Parathyroid adenoma (tissue), 2 donors: ENCODE results near the gene ZNF777.

Source experiments
- H2AFZ ChIP-seq: fragments of 300-600 bp; sonication (generic); one replicate; pipeline ENCODE4 v1.7.0; 2017; ENCODE audit warnings: antibody characterized with exemption, mild to moderate bottlenecking
- H3K27ac ChIP-seq: fragments of 300-600 bp; sonication (generic); one replicate; pipeline ENCODE4 v1.7.0; 2017
- H3K27me3 ChIP-seq: fragments of 300-600 bp; sonication (generic); one replicate; pipeline ENCODE4 v1.7.0; 2017; ENCODE audit warnings: low read length; ENCODE audit not compliant: control insufficient read depth, insufficient read depth
- H3K36me3 ChIP-seq: fragments of 300-600 bp; sonication (generic); one replicate; pipeline ENCODE4 v1.7.0; 2017; ENCODE audit warnings: low read length; ENCODE audit not compliant: control insufficient read depth, insufficient read depth
- H3K4me1 ChIP-seq: fragments of 300-600 bp; sonication (generic); one replicate; pipeline ENCODE4 v1.7.0; 2017; ENCODE audit warnings: control low read depth
- H3K4me2 ChIP-seq: fragments of 300-600 bp; sonication (generic); one replicate; pipeline ENCODE4 v1.7.0; 2017; ENCODE audit warnings: low read length
- H3K4me3 ChIP-seq: fragments of 300-600 bp; sonication (generic); one replicate; pipeline ENCODE4 v1.7.0; 2017; ENCODE audit warnings: low read depth, low read length
- H3K79me2 ChIP-seq: fragments of 300-600 bp; sonication (generic); one replicate; pipeline ENCODE4 v1.7.0; 2017; ENCODE audit warnings: control low read depth
- H3K9ac ChIP-seq: fragments of 300-600 bp; sonication (generic); one replicate; pipeline ENCODE4 v1.7.0; 2017; ENCODE audit warnings: mild to moderate bottlenecking
- H3K9me3 ChIP-seq: fragments of 300-600 bp; sonication (generic); one replicate; pipeline ENCODE4 v1.7.0; 2017; ENCODE audit warnings: low read length; ENCODE audit not compliant: control insufficient read depth
- CTCF ChIP-seq: fragments of 300-600 bp; sonication (generic); IDR thresholded peaks from one replicate; pipeline ENCODE4 v1.7.0; 2017; ENCODE audit warnings: antibody characterized with exemption, mild to moderate bottlenecking
- donor health status: primary hyperparathyroidism.

ZNF777 gene

GRCh38 chr7:149455175-149455950 lies 5.5 kb downstream of the ZNF777 start:
- no peaks in the 10 kb centered on the region for H3K36me3 ChIP-seq
- H3K9ac ChIP-seq: no peak overlapping the region
- no peak for TF ChIP-seq CTCF
- H3K79me2 ChIP-seq: peaks cover 8% of the 10 kb centered on the region
- H3K4me3 ChIP-seq: no peak overlapping the region
- H3K4me2 ChIP-seq: no peak overlapping the region
- no peak overlapping the region for H2AFZ ChIP-seq
- no peaks in the 10 kb centered on the region for H3K9me3 ChIP-seq
- H3K27ac ChIP-seq: no peak overlapping the region
- no peaks in the 10 kb centered on the region for H3K27me3 ChIP-seq
- H3K4me1 ChIP-seq: peaks cover 5% of the 10 kb centered on the region

GRCh38 chr7:149454750-149455149 lies 6.1 kb downstream of the ZNF777 start:
- no peak overlapping the region for H2AFZ ChIP-seq
- peaks cover 12% of the 10 kb centered on the region for H3K79me2 ChIP-seq
- no peaks in the 10 kb centered on the region for H3K9me3 ChIP-seq
- no peaks in the 10 kb centered on the region for H3K27me3 ChIP-seq
- H3K4me3 ChIP-seq: no peak overlapping the region
- no peak overlapping the region for H3K27ac ChIP-seq
- H3K9ac ChIP-seq: no peak overlapping the region
- no peak overlapping the region for H3K4me2 ChIP-seq
- H3K4me1 ChIP-seq: peaks cover 5% of the 10 kb centered on the region
- no peak for TF ChIP-seq CTCF
- H3K36me3 ChIP-seq: no peaks in the 10 kb centered on the region

GRCh38 chr7:149454006-149454405 lies 6.9 kb downstream of the ZNF777 start:
- H3K4me1 ChIP-seq: peaks cover 5% of the 10 kb centered on the region
- H3K79me2 ChIP-seq: peaks cover 12% of the 10 kb centered on the region
- no peaks in the 10 kb centered on the region for H3K36me3 ChIP-seq
- H2AFZ ChIP-seq: no peak overlapping the region
- no peak overlapping the region for H3K9ac ChIP-seq
- H3K4me2 ChIP-seq: no peak overlapping the region
- H3K4me3 ChIP-seq: no peak overlapping the region
- no peak for TF ChIP-seq CTCF
- H3K27me3 ChIP-seq: no peaks in the 10 kb centered on the region
- no peaks in the 10 kb centered on the region for H3K9me3 ChIP-seq
- H3K27ac ChIP-seq: no peak overlapping the region

- no peak overlapping the region for H3K4me3 ChIP-seq
- no peaks in the 10 kb centered on the region for H3K9me3 ChIP-seq
- H3K4me2 ChIP-seq: no peak overlapping the region
- no peak overlapping the region for H3K9ac ChIP-seq
- no peaks in the 10 kb centered on the region for H3K4me1 ChIP-seq
- H3K79me2 ChIP-seq: peaks cover 19% of the 10 kb centered on the region
- no peak for TF ChIP-seq CTCF
- H3K27me3 ChIP-seq: no peaks in the 10 kb centered on the region
- no peak overlapping the region for H2AFZ ChIP-seq
- no peak overlapping the region for H3K27ac ChIP-seq
- H3K36me3 ChIP-seq: no peaks in the 10 kb centered on the region
Measured at GRCh38 chr7:149450821-149451220, 10.0 kb downstream of the ZNF777 start.

GRCh38 chr7:149449897-149450296 lies 11.0 kb downstream of the ZNF777 start:
- Histone ChIP-seq H3K27me3 (no peaks in the 10 kb centered on the region), H2AFZ (no peak overlapping the region), H3K9me3 (no peaks in the 10 kb centered on the region), H3K79me2 (peaks cover 19% of the 10 kb centered on the region), H3K9ac (no peak overlapping the region), H3K4me1 (no peaks in the 10 kb centered on the region), H3K27ac (no peak overlapping the region), H3K4me2 (no peak overlapping the region), H3K36me3 (no peaks in the 10 kb centered on the region), H3K4me3 (no peak overlapping the region)
- TF ChIP-seq CTCF: no peak
